GM12873 (cell line): ENCODE measurements around the gene KCNA5.

Experiments
- TF ChIP-seq, protein P1 (sequence below): IDR thresholded peaks from 2 replicates; pipeline ENCODE4 v1.5.1; 2012; ENCODE audit warnings: low read depth, mild to moderate bottlenecking, moderate library complexity, low read length, control low read depth; ENCODE audit not compliant: insufficient read depth; ENCODE audit errors: missing control alignments

KCNA5 gene

GRCh38 chr12:5030066-5030465, 13.6 kb upstream of the KCNA5 start:
- TF ChIP-seq, protein P1, sequence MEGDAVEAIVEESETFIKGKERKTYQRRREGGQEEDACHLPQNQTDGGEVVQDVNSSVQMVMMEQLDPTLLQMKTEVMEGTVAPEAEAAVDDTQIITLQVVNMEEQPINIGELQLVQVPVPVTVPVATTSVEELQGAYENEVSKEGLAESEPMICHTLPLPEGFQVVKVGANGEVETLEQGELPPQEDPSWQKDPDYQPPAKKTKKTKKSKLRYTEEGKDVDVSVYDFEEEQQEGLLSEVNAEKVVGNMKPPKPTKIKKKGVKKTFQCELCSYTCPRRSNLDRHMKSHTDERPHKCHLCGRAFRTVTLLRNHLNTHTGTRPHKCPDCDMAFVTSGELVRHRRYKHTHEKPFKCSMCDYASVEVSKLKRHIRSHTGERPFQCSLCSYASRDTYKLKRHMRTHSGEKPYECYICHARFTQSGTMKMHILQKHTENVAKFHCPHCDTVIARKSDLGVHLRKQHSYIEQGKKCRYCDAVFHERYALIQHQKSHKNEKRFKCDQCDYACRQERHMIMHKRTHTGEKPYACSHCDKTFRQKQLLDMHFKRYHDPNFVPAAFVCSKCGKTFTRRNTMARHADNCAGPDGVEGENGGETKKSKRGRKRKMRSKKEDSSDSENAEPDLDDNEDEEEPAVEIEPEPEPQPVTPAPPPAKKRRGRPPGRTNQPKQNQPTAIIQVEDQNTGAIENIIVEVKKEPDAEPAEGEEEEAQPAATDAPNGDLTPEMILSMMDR: no peak

DNA sequence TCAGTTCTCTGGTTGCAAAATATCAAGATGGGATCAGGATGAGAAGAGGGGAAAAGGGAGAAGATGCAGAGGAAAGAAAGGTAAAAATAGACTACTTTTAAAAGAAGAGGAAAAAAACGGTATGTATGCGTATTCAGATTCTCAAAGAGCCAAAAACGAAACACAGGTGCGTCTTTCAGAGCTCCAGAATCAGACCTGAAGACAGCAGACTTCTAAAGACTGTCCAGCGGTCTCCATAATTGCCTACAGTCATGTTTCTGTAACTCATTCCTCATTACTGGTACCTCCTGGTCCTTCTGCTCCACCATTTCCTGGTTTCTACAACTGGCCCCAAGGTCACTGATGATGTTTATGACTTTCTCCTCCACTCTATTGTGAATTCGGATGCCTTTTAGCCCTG, 12.4 kb upstream of the KCNA5 start:
- TF ChIP-seq, protein P1: no peak

DNA sequence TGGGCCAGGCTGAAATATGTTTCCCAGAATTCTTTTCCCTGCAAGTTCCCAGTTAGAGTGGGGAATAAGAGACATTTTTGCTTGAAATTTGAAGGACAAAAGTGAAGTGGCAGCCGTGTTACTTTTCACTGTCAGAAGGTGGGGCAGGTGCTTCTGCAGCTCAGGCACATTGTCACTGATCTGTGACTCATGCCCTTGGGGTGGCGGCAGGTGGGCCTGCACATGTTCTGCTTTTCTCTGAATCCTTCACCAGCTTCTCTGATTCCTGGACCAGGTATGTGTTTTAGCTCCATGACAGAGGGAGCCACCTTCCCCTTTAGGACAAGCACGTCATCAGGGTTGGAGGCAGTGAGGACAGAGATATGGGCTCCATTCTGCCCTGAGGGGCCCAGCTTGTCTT, 11.7 kb upstream of the KCNA5 start:
- TF ChIP-seq, protein P1: no peak

GRCh38 chr12:5032821-5033220, 10.9 kb upstream of the KCNA5 start:
- TF ChIP-seq, protein P1: no peak

DNA sequence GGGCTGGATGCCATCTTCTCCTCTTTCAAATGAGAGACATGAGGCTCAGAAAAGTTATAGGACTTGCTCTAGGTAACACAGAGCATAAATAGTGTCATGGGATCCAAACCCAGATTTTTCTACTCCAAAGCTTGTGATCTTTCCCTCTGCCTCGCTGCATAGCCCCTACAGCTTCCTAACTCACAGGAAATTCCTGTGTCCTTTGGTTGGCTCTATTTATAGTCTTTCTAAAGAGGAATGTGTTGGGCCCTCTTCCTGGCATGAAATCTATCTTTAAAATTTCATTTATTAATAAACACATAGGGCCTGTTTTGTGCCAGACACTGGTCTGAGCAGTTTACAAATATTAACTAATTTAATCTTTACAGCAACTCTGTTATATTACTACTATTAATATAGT, 9.8 kb upstream of the KCNA5 start:
- TF ChIP-seq, protein P1: no peak

GRCh38 chr12:5034603-5035002, 9.1 kb upstream of the KCNA5 start:
- TF ChIP-seq, protein P1: no peak

- TF ChIP-seq, protein P1: no peak
These were observed 8.1 kb upstream of the KCNA5 start for GRCh38 chr12:5035618-5036017.
